AG10803 (cell line): ENCODE data around the gene NBEAL2.
A peak's percentile ranks its signal among the peaks of the same experiment; 100 is the strongest.

Experiments
- DNase-seq: peaks from one replicate; pipeline ENCODE4 v3.0.0; 2010; ENCODE audit warnings: low read depth
- H3K4me3 ChIP-seq: 2 replicates; pipeline ENCODE4 v1.5.1; 2011; ENCODE audit warnings: mild to moderate bottlenecking, low read length, control low read depth
- TF ChIP-seq, protein P1 (sequence below): conservative IDR thresholded peaks from 2 replicates; pipeline ENCODE4 v1.5.1; 2011; ENCODE audit warnings: mild to moderate bottlenecking, low read length, control low read depth, inconsistent platforms

Gene NBEAL2

DNA sequence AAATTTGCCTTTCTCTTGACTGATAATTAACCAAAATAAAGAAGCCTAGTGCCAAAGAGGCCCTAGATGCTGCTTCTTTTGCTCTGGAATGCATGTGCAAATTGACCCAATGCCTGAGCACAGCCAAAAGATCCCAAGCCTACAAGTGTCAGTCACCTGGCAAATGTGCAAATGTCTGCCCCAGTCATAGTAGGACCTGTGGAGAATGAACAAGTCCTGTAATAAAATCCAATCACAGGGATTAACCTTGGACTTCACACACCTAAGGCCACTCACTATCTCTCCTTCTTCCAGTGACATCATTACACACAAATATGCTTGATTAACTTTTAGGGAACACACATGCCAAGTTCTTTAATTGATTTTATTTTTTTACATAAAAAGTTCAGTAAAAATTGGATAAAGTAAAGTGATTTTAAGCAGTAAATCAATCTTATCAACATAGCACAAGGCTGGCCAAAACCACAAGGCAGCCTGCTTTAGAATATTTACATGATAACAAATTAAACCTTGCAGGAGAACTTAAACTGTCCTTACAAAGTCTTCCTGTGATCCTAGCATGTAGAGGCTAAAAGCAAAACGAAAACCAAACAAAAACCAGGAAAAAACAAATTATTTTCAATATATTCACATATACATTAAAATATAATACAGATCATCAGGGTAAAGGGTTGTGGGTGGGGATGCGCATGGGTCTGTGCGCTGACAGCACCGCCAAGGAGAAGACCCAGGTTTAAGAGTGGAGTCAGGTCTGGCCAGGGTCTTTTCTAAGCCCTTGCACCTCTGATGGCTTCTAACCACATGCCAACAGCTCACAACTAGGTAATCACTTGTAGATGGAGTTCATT lies 36.8 kb downstream of the NBEAL2 start:
- H3K4me3 ChIP-seq = no peak overlapping the region
- TF ChIP-seq, protein P1, sequence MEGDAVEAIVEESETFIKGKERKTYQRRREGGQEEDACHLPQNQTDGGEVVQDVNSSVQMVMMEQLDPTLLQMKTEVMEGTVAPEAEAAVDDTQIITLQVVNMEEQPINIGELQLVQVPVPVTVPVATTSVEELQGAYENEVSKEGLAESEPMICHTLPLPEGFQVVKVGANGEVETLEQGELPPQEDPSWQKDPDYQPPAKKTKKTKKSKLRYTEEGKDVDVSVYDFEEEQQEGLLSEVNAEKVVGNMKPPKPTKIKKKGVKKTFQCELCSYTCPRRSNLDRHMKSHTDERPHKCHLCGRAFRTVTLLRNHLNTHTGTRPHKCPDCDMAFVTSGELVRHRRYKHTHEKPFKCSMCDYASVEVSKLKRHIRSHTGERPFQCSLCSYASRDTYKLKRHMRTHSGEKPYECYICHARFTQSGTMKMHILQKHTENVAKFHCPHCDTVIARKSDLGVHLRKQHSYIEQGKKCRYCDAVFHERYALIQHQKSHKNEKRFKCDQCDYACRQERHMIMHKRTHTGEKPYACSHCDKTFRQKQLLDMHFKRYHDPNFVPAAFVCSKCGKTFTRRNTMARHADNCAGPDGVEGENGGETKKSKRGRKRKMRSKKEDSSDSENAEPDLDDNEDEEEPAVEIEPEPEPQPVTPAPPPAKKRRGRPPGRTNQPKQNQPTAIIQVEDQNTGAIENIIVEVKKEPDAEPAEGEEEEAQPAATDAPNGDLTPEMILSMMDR = no peak
- DNase-seq = no peak

GRCh38 chr3:47016934-47017435 lies 37.5 kb downstream of the NBEAL2 start:
- no peak overlapping the region for H3K4me3 ChIP-seq
- DNase-seq = peak; percentile 76
- TF ChIP-seq, protein P1 = no peak

DNA sequence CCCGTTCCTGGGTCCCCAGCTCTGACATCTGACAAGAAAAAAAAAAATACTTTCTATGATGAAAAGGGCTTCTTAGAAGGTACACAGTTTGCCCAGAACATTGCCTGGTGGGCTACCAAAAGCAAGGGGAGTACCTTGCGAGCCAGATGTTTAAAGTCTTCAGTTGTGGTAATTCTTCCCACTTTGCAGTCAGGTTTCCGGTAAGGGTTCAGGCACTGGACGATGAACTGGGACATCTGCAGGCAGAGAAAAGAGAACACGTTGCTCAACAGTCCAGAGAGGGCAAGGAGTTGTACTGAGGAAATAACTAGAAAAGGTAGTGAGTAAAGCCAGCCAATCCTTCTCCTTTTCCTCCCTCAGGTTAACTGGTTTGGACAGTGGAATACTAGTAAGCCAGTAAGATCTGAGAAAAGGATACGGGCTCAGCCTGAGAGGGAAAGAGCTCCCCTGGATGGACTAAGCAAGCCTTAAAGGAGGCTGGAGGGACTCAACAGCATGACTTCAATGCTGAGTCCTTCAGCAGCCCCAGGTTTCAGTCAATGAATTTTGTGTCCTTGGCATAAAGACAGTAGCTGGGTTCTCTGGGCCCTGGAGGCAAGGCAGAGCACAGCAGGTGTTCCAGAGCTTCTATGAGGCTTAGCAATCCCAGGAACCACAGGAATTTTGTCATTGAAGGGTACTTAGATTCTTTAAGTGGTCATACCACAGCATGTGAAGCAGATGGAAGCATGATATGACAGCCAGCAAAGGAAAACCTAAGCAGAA lies 38.2 kb downstream of the NBEAL2 start:
- peak; percentile 53 for DNase-seq
- no peak overlapping the region for H3K4me3 ChIP-seq
- TF ChIP-seq, protein P1 = no peak

- H3K4me3 ChIP-seq = no peak overlapping the region
- TF ChIP-seq, protein P1 = no peak
- DNase-seq = no peak
These were observed 38.8 kb downstream of the NBEAL2 start for GRCh38 chr3:47018269-47018611.

- no peak overlapping the region for H3K4me3 ChIP-seq
- TF ChIP-seq, protein P1 = no peak
These were observed 39.7 kb downstream of the NBEAL2 start for GRCh38 chr3:47019201-47019600.

DNA sequence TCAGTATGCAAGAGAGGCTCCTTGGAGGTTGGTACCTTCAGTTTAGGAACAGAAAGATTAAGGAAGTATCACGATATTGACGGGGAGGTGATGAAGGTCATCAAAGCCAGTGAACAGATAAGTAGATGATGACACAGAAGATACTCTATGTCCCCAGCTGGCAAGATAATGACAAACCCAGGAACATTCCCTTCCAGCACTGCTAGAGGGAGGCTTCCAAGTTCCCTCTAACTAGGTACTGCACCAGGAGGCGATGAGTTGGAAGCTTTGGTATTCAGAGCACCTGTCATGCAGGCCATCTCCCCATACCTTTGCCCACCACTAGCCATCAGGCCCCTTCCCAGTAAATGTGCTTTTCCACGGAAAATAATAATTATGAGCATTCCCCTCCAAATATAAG lies 40.8 kb downstream of the NBEAL2 start:
- DNase-seq = no peak

More at GRCh38 chr3:47019201-47019600, 39.7 kb downstream of the NBEAL2 start:
- DNase-seq = no peak

More for the DNA sequence above, 40.8 kb downstream of the NBEAL2 start:
- TF ChIP-seq, protein P1 = no peak
- no peak overlapping the region for H3K4me3 ChIP-seq
